Measurements from ENCODE around the gene PTPRG.

PTPRG gene

GRCh38 chr3:61908382-61908781 lies 347.0 kb downstream of the PTPRG start:
- no peak overlapping the region for H3K4me3 ChIP-seq (ENCODE audit: low read length)
- no peak for TF ChIP-seq ZNF274 (IDR thresholded peaks at IDR 0.05; ENCODE audit: low read depth, low read length)

GRCh38 chr3:61910732-61911131 lies 349.4 kb downstream of the PTPRG start:
- TF ChIP-seq ZNF274 (IDR thresholded peaks at IDR 0.05; ENCODE audit: low read depth, low read length), result no peak
- H3K4me3 ChIP-seq (ENCODE audit: low read length), result no peak overlapping the region

- H3K4me3 ChIP-seq (ENCODE audit: low read length), result no peak overlapping the region
- no peak for TF ChIP-seq ZNF274 (IDR thresholded peaks at IDR 0.05; ENCODE audit: low read depth, low read length)
Measured at GRCh38 chr3:61912158-61912557, 350.8 kb downstream of the PTPRG start.

GRCh38 chr3:61913701-61914100 lies 352.3 kb downstream of the PTPRG start:
- no peak for TF ChIP-seq ZNF274 (IDR thresholded peaks at IDR 0.05; ENCODE audit: low read depth, low read length)

GRCh38 chr3:61914276-61914675 lies 352.9 kb downstream of the PTPRG start:
- H3K4me3 ChIP-seq (ENCODE audit: low read length), result no peak overlapping the region
- no peak for TF ChIP-seq ZNF274 (IDR thresholded peaks at IDR 0.05; ENCODE audit: low read depth, low read length)

More at GRCh38 chr3:61913701-61914100, 352.3 kb downstream of the PTPRG start:
- no peak overlapping the region for H3K4me3 ChIP-seq (ENCODE audit: low read length)

- no peak for TF ChIP-seq ZNF274 (IDR thresholded peaks at IDR 0.05; ENCODE audit: low read depth, low read length)
- H3K4me3 ChIP-seq (ENCODE audit: low read length), result no peak overlapping the region
Measured at GRCh38 chr3:61915296-61915695, 353.9 kb downstream of the PTPRG start.

GRCh38 chr3:61919371-61919770 lies 358.0 kb downstream of the PTPRG start:
- H3K4me3 ChIP-seq (ENCODE audit: low read length), result no peak overlapping the region
- no peak for TF ChIP-seq ZNF274 (IDR thresholded peaks at IDR 0.05; ENCODE audit: low read depth, low read length)

- H3K4me3 ChIP-seq (ENCODE audit: low read length), result no peak overlapping the region
- TF ChIP-seq ZNF274 (IDR thresholded peaks at IDR 0.05; ENCODE audit: low read depth, low read length), result no peak
Measured at GRCh38 chr3:61922118-61922517, 360.7 kb downstream of the PTPRG start.

- no peak for TF ChIP-seq ZNF274 (IDR thresholded peaks at IDR 0.05; ENCODE audit: low read depth, low read length)
- H3K4me3 ChIP-seq (ENCODE audit: low read length), result no peak overlapping the region
Measured at GRCh38 chr3:61924090-61924735, 362.8 kb downstream of the PTPRG start.

GRCh38 chr3:61924991-61925390 lies 363.6 kb downstream of the PTPRG start:
- H3K4me3 ChIP-seq (ENCODE audit: low read length), result no peak overlapping the region
- no peak for TF ChIP-seq ZNF274 (IDR thresholded peaks at IDR 0.05; ENCODE audit: low read depth, low read length)

- no peak for TF ChIP-seq ZNF274 (IDR thresholded peaks at IDR 0.05; ENCODE audit: low read depth, low read length)
- H3K4me3 ChIP-seq (ENCODE audit: low read length), result no peak overlapping the region
Measured at GRCh38 chr3:61925721-61926120, 364.4 kb downstream of the PTPRG start.

- H3K4me3 ChIP-seq (ENCODE audit: low read length), result no peak overlapping the region
- TF ChIP-seq ZNF274 (IDR thresholded peaks at IDR 0.05; ENCODE audit: low read depth, low read length), result no peak
Measured at GRCh38 chr3:61926923-61927322, 365.6 kb downstream of the PTPRG start.

- H3K4me3 ChIP-seq (ENCODE audit: low read length), result no peak overlapping the region
- no peak for TF ChIP-seq ZNF274 (IDR thresholded peaks at IDR 0.05; ENCODE audit: low read depth, low read length)
Measured at GRCh38 chr3:61927332-61927731, 366.0 kb downstream of the PTPRG start.

GRCh38 chr3:61928039-61928438 lies 366.7 kb downstream of the PTPRG start:
- no peak overlapping the region for H3K4me3 ChIP-seq (ENCODE audit: low read length)
- no peak for TF ChIP-seq ZNF274 (IDR thresholded peaks at IDR 0.05; ENCODE audit: low read depth, low read length)

GRCh38 chr3:61928776-61929314 lies 367.5 kb downstream of the PTPRG start:
- no peak overlapping the region for H3K4me3 ChIP-seq (ENCODE audit: low read length)
- TF ChIP-seq ZNF274 (IDR thresholded peaks at IDR 0.05; ENCODE audit: low read depth, low read length), result no peak

GRCh38 chr3:61929617-61930016 lies 368.2 kb downstream of the PTPRG start:
- TF ChIP-seq ZNF274 (IDR thresholded peaks at IDR 0.05; ENCODE audit: low read depth, low read length), result no peak
- H3K4me3 ChIP-seq (ENCODE audit: low read length), result no peak overlapping the region
